OCI-LY1 (cell line): ENCODE data around the gene AIMP1.

Experiments used
- CTCF ChIP-seq: fragments of 200-600 bp; sonication (generic), shearing (Covaris generic); IDR thresholded peaks from 2 replicates; pipeline ENCODE4 v1.5.1; 2017; ENCODE audit warnings: mild to moderate bottlenecking, antibody characterized with exemption, low read length, moderate library complexity, mixed read lengths
- EZH2 ChIP-seq: fragments of 200-600 bp; sonication (generic), shearing (Covaris generic); IDR thresholded peaks from 2 replicates; pipeline ENCODE4 v1.8.0; 2017; ENCODE audit warnings: borderline replicate concordance, mixed run types, mild to moderate bottlenecking, antibody characterized with exemption, low read length, moderate library complexity, mixed read lengths

DNA sequence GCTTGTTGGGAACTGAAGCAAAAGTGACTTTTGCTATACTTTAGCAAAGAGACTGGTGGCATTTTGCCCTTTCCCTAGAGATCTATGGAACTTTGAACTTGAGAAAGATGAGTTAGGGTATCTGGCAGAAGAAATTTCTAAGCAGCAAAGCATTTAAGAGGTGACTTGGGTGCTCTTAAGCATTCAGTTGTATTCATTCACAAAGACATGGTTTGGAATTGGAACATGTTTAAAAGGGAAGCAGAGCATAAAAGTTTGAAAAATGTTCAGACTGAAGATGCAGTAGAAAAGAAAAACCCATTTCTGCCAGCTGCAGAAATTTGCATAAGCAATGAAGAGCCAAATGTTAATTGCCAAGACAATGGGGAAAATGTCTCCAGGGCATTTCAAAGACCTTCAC lies 21.6 kb downstream of the AIMP1 start:
- TF ChIP-seq CTCF (no peak), EZH2 (no peak)
